ENCODE data around the gene PATL1.

Gene PATL1

GRCh38 chr11:59611570-59612565 is 57.0 kb downstream of the PATL1 start:
- DNase-seq, result no peak

- no peak for DNase-seq
These were observed 58.5 kb downstream of the PATL1 start for GRCh38 chr11:59610289-59610688.

- no peak for DNase-seq
These were observed 61.0 kb downstream of the PATL1 start for GRCh38 chr11:59607703-59608454.

GRCh38 chr11:59602432-59602831 is 66.4 kb downstream of the PATL1 start:
- DNase-seq, result no peak

GRCh38 chr11:59601788-59602187 is 67.0 kb downstream of the PATL1 start:
- no peak for DNase-seq

- no peak for DNase-seq
These were observed 68.2 kb downstream of the PATL1 start for GRCh38 chr11:59600636-59601035.

- DNase-seq, result no peak
These were observed 68.6 kb downstream of the PATL1 start for GRCh38 chr11:59600234-59600633.

GRCh38 chr11:59598961-59599360 is 69.9 kb downstream of the PATL1 start:
- no peak for DNase-seq

Measured in hematopoietic multipotent progenitor cell treated with erythropoietin and hydrocortisone succinate and interleukin-3 and kit ligand, for 6 days (in vitro differentiated cells).